ENCODE measurements around the gene RIOK3. TPM values are rescaled to one million over a fixed set of nuclear protein-coding genes. Genes with fewer than 3 reads are reported as not detected.

RIOK3 gene
- total and polyA plus RNA-seq, 7 donors, result 38.2 to 206 (median 54.6) TPM

- TF ChIP-seq POLR2AphosphoS5 (IDR thresholded peaks at IDR 0.05) (no peak), EP300 (IDR thresholded peaks at IDR 0.05) (no peak), CTCF (IDR thresholded peaks at IDR 0.05) (no peak), POLR2A (IDR thresholded peaks at IDR 0.05) (no peak)
- no peak for DNase-seq
- Histone ChIP-seq H3K27ac (no peak overlapping the region), H3K9me3 (no peaks in the 10 kb centered on the region), H3K36me3 (peaks cover 20 to 100% (median 57%) of the 10 kb centered on the region in 4 donors), H3K27me3 (no peaks in the 10 kb centered on the region), H3K4me1 (peaks cover 0 to 4% (median 0%) of the 10 kb centered on the region in 4 donors), H3K4me3 (no peak overlapping the region)
- WGBS, 2 donors, result 80 to 82% methylated on average over 12 of the region's 12 CpGs
- intact Hi-C loops (cut with DNase I), result no loop called here
Observed at GRCh38 chr18:23523429-23524212, 70.5 kb downstream of the RIOK3 start.

DNA sequence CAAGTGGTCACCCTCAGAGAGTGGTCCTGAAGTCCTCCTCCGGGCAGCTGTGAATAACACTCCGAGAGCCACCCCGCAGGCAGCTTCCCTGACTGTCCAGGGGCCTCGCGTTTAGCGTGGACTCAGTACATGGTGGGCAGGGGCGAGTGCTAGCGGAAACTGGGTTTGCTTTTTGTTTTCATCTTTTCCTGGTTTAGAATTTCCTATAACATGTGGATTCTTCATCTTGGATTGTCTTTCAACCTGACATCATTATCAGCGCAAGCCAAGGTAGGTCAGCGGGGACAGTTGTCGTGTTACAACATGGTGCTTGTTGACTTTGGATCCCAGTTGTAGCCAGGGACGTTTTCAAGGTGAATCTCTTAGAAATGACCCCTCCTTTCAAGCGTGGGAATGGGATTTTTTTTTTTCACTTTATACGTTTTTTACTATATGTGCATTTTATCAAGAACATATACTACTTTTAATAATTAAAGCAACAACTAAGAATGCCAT lies 71.2 kb downstream of the RIOK3 start:
- Histone ChIP-seq H3K27me3 (no peaks in the 10 kb centered on the region), H3K4me1 (peaks cover 0 to 7% (median 0%) of the 10 kb centered on the region in 4 donors), H3K4me3 (no peak overlapping the region), H3K9me3 (no peaks in the 10 kb centered on the region), H3K36me3 (peaks cover 17 to 100% (median 57%) of the 10 kb centered on the region in 4 donors), H3K27ac (no peak overlapping the region)
- no peak for TF ChIP-seq POLR2A (IDR thresholded peaks at IDR 0.05)
- no peak for TF ChIP-seq EP300 (IDR thresholded peaks at IDR 0.05)
- no peak for TF ChIP-seq CTCF (IDR thresholded peaks at IDR 0.05)
- TF ChIP-seq POLR2AphosphoS5 (IDR thresholded peaks at IDR 0.05), result no peak
- intact Hi-C loops (cut with DNase I), result no loop called here
- DNase-seq, result no peak
- WGBS, 2 donors, result 93 to 95% methylated on average over 14 of the region's 14 CpGs

- Histone ChIP-seq H3K27me3 (no peaks in the 10 kb centered on the region), H3K4me3 (no peak overlapping the region), H3K4me1 (peaks cover 0 to 7% (median 0%) of the 10 kb centered on the region in 4 donors), H3K36me3 (peaks cover 12 to 100% (median 56%) of the 10 kb centered on the region in 4 donors), H3K9me3 (no peaks in the 10 kb centered on the region), H3K27ac (no peak overlapping the region)
- DNase-seq, result no peak
- 92 to 95% methylated on average over 5 of the region's 5 CpGs for WGBS, 2 donors
- intact Hi-C loops (cut with DNase I), result no loop called here
- no peak for TF ChIP-seq EP300 (IDR thresholded peaks at IDR 0.05)
- TF ChIP-seq POLR2AphosphoS5 (IDR thresholded peaks at IDR 0.05), result no peak
- no peak for TF ChIP-seq POLR2A (IDR thresholded peaks at IDR 0.05)
- TF ChIP-seq CTCF (IDR thresholded peaks at IDR 0.05), result no peak
Observed at GRCh38 chr18:23526501-23527063, 73.5 kb downstream of the RIOK3 start.

DNA sequence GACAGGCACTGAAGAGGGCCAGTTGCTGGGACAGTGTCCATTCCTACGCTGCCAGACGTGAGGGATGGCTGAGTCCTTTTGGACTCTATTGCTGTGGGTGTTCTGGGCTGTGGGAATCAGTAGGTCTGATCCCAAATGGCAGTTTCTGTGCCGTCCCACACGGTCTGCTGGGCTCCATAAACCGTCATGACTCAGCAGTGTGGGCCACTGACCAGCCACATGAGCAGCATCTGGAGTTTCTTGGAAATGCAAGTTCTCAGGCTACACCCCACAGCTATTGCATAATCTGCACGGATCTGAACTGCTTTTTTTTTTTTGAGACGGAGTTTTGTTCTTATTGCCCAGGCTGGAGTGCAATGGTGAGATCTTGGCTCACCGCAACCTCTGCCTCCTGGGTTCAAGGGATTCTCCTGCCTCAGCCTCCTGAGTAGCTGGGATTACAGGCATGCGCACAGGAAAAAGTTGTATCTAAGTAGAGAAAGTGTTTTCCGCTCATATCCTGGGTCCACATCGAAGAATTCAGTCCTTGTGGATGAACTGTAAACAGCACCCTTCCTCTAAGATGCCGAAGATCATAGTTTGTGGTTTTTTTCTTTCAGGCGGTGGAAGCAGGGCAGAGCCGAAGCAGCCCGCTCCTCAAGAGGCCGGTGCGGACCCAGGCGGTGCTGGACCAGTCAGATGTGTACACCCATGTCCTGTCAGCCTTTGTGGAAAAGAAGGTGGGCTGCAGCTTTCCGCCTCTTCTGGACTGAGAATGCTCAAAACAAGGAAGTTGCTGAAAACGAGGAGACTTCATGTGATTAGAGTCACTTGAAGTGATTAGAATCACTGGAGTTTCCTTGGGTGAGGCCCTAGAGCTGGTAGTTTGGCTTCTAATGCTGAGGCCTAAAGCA lies 75.7 kb downstream of the RIOK3 start:
- DNase-seq, result peak; percentile 77
- TF ChIP-seq POLR2AphosphoS5 (IDR thresholded peaks at IDR 0.05) (peak in 1 of 4 donors; percentile 30), POLR2A (IDR thresholded peaks at IDR 0.05) (no peak), CTCF (IDR thresholded peaks at IDR 0.05) (no peak), EP300 (IDR thresholded peaks at IDR 0.05) (no peak)
- no peak overlapping the region for H3K4me3 ChIP-seq
- peaks cover 12 to 98% (median 61%) of the 10 kb centered on the region in 4 donors for H3K36me3 ChIP-seq
- no peaks in the 10 kb centered on the region for H3K9me3 ChIP-seq
- H3K4me1 ChIP-seq, result peaks cover 0 to 7% (median 0%) of the 10 kb centered on the region in 4 donors
- H3K27me3 ChIP-seq, result no peaks in the 10 kb centered on the region
- peak overlapping the region in 1 of 4 donors; percentile 39 for H3K27ac ChIP-seq
- intact Hi-C loops (cut with DNase I), result no loop called here
- WGBS, 2 donors, result 86% methylated on average over 20 of the region's 20 CpGs
